ENCODE measurements around the gene SH3BP5. TPM values are rescaled to one million over a fixed set of nuclear protein-coding genes. Genes with fewer than 3 reads are reported as not detected.

The SH3BP5 gene
- total RNA-seq, 2 experiments from 2014 or later: 33.6 to 37.5 TPM

DNA sequence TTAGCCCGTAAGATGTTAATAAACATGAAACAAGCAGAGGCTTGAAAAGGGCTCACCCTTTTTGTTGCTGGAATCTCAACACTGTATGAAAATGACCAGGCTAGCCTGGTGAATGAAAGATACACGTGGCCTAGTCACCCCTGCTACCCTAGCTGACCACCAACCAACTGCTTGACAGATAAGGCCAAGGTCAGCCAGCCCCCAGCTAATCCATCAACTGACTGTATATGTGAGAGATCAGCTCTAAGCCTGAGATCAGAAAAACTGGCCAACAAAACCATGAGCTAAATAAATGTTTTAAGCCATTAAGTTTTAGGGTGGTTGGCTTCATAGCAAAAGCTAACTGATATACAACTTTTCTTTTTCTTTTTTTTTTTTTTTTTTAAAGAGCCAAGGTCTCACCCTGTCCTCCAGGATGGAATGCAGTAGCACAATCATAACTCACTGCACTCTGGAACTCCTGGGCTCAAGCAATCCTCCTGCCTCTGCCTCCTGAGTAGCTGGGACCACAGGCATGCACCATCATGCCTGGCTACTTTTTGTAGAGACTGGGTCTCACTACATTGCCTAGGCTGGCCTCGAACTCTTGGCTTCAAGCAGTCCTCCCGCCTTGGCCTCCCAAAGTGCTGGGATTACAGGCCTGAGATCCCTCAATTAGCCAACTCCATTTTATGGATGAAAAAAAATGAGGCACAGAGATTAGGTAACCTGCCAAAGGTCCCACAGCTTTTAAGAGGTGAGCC, 34.6 kb downstream of the SH3BP5 start:
- Mint-ChIP-seq H3K36me3 (peaks cover 36% of the 10 kb centered on the region), H3K4me1 (ENCODE audit: low read depth) (peaks cover 72% of the 10 kb centered on the region), H3K4me3 (no peak overlapping the region), H3K9me3 (no peaks in the 10 kb centered on the region), H3K27me3 (no peaks in the 10 kb centered on the region), H3K27ac (peak overlapping the region; percentile 74)
- ChIA-PET CTCF (interaction anchor here (0.5 to 3.1 kb wide), 8 partner anchors 12 to 64 kb away, joined by 3 to 13 read pairs (median 6); partner anchors contain the start of gene SH3BP5), POLR2A (interaction anchor here (1.0 to 3.2 kb wide), 7 partner anchors 10 to 64 kb away, joined by 3 to 26 read pairs (median 7); no protein-coding TSS in a partner anchor)
- intact Hi-C loops (cut with micrococcal nuclease): loop anchor here (1.0 to 2.0 kb wide), 3 partner anchors 13 to 64 kb away; no protein-coding TSS in a partner anchor
- no peak for DNase-seq

DNA sequence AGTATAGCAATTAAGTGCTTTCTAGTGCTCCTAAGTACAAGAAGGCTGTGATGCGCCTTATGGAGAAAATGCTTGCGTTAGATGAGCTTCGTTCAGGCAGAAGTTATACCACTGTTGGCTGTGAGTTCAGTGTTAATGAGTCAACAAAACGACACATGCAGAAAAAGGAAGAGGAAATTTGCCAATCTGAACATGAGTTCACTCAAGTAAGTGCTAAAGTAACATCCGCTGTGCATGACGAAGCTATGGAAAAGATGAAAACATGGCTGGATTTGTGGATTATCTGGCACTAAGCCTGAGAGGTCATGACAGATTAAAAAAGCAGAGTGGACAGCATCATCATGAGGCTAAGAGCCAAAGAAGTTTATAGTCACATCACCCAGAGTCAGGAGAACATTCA, 36.9 kb downstream of the SH3BP5 start:
- ChIA-PET CTCF (interaction anchor here (0.8 to 6.1 kb wide), 7 partner anchors 15 to 66 kb away, joined by 3 to 27 read pairs (median 4); partner anchors contain the start of gene SH3BP5), POLR2A (interaction anchor here (0.8 to 1.9 kb wide), 3 partner anchors 16 to 66 kb away, joined by 4 to 6 read pairs (median 4); no protein-coding TSS in a partner anchor)
- DNase-seq: no peak
- Mint-ChIP-seq H3K27me3 (no peaks in the 10 kb centered on the region), H3K27ac (peak overlapping the region; percentile 5), H3K36me3 (peaks cover 25% of the 10 kb centered on the region), H3K4me1 (ENCODE audit: low read depth) (peaks cover 79% of the 10 kb centered on the region), H3K9me3 (no peaks in the 10 kb centered on the region), H3K4me3 (no peak overlapping the region)
- intact Hi-C loops (cut with micrococcal nuclease): no loop called here

DNA sequence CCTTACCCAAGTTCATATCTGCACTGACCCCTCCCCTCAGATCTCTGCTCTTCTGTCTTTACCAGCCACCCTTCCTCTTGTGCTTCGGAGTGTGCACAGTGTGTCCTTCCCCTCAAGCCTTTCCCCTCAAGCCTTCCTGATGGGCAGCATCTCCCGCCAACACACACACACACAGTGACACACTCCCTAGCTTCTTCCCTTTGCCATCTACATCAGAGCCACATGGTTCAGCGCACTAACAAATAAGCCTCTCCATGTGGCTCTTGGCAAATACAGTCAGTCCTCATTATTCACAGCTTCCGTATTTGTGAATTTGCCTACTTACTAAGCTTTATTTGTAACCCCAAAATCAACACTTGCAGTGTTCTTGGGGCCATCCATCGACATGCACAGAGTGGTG, 37.5 kb downstream of the SH3BP5 start:
- CTCF ChIA-PET: interaction anchor here (0.9 to 6.1 kb wide), 7 partner anchors 14 to 66 kb away, joined by 3 to 27 read pairs (median 3); no protein-coding TSS in a partner anchor
- peaks cover 76% of the 10 kb centered on the region for H3K4me1 Mint-ChIP-seq (ENCODE audit: low read depth)
- H3K36me3 Mint-ChIP-seq: peaks cover 20% of the 10 kb centered on the region
- intact Hi-C loops (cut with micrococcal nuclease): no loop called here
- POLR2A ChIA-PET: interaction anchor here (0.8 to 1.9 kb wide), 3 partner anchors 16 to 67 kb away, joined by 4 to 6 read pairs (median 4); no protein-coding TSS in a partner anchor
- H3K27ac Mint-ChIP-seq: peak overlapping the region; percentile 10
- no peaks in the 10 kb centered on the region for H3K9me3 Mint-ChIP-seq
- no peaks in the 10 kb centered on the region for H3K27me3 Mint-ChIP-seq
- no peak overlapping the region for H3K4me3 Mint-ChIP-seq
- no peak for DNase-seq

DNA sequence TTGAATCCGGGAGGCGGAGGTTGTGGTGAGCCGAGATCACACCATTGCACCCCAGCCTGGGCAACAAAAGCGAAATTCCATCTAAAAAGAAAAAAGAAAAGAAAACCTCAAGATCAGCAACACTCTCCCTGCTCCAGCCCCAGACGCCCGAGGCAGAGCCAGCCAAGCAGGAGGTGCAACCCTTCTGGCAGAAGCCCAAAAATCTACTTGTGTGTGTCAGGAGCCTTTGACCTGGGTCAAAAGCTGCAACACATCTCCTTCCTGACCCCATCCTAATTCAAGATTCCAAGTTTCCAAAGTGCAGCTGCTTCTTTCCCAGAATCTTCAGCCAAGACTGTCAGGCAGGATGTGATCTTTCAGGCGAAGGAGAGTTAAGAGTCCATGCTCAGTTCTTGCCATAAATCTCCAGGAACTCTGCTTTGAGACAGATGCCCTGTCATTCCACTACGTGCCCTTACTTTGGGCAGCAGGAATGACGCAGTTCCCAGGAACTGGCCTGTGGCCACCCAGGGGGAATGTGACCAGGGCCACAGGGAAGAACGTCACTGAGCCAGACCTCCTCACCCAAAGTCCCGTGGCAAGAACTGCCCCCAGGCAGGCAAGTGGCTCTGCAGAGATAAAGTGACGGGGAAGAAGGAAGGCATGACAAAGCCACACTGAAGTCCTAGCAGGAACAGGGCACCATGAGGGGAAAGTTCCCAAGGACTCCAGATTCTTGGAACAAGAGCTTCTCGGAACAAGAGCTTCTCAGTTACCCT, 39.4 kb downstream of the SH3BP5 start:
- POLR2A ChIA-PET: interaction anchor here (1.1 to 2.5 kb wide), 3 partner anchors 18 to 69 kb away, joined by 3 to 15 read pairs (median 9); no protein-coding TSS in a partner anchor
- Mint-ChIP-seq H3K36me3 (peaks cover 19% of the 10 kb centered on the region), H3K27ac (peak overlapping the region; percentile 87)

DNA sequence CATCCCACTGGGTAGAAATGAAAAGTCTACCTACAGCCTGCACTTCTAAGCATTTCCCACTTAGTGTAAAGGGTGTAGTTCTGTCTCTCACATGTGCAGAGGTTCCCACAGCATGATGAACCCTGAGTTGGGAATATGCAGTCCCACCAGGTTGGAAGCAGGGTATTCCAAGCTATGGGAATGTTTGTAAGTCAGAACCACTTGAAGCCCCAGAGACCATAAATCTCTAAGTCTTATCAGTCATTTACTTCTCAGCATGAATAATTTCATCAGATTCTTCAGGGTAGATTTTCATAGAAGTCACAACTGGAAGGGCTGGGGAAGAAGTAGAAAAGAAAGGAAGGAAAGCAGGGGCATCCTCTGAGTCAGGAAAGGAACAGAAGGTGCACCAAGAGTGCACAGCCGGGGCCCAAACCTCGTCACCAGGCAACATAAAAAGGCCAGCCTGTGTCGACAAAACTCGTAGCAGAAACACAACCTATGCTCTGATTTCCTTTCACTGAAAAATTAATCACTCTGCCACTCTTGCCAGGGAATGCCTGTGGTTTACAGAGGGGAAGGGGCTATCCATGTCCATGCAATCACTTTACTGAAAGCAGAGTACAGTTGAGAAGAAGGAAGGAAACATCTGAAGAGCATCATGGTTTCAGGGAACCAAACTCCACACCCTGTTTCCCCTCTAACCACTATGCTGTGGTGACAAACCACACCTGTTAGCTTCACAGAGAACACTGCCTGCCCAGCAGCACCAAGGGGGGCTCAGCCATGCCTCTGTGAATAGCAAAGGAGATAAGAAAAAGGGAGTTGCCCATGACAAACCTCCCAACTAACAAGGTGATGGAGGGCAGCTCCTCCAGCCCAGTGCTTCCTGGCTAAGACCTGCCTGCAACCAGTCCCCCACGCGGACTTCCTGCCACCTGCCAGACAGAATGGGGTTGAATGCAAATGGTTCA, 40.5 kb downstream of the SH3BP5 start:
- peaks cover 15% of the 10 kb centered on the region for H3K36me3 Mint-ChIP-seq
- intact Hi-C loops (cut with micrococcal nuclease): loop anchor here (1.0 kb wide), 5 partner anchors 8 to 86 kb away; no protein-coding TSS in a partner anchor
- ChIA-PET CTCF (interaction anchor here (0.6 to 6.1 kb wide), 11 partner anchors 9 to 115 kb away, joined by 3 to 27 read pairs (median 3); partner anchors contain the start of gene SH3BP5), POLR2A (interaction anchor here (2.1 to 2.5 kb wide), 2 partner anchors 19 to 70 kb away, joined by 9 to 15 read pairs; no protein-coding TSS in a partner anchor)
- no peaks in the 10 kb centered on the region for H3K9me3 Mint-ChIP-seq
- H3K4me3 Mint-ChIP-seq: peak overlapping the region; percentile 42
- peak; percentile 83 for DNase-seq
- H3K27me3 Mint-ChIP-seq: no peaks in the 10 kb centered on the region
- H3K4me1 Mint-ChIP-seq (ENCODE audit: low read depth): peaks cover 77% of the 10 kb centered on the region
- peak overlapping the region; percentile 87 for H3K27ac Mint-ChIP-seq

More for the DNA sequence above, 39.4 kb downstream of the SH3BP5 start:
- Mint-ChIP-seq H3K4me1 (ENCODE audit: low read depth) (peaks cover 76% of the 10 kb centered on the region), H3K4me3 (no peak overlapping the region), H3K9me3 (no peaks in the 10 kb centered on the region), H3K27me3 (no peaks in the 10 kb centered on the region)
- no peak for DNase-seq
- intact Hi-C loops (cut with micrococcal nuclease): loop anchor here (1.0 kb wide), 5 partner anchors 7 to 85 kb away; no protein-coding TSS in a partner anchor
- CTCF ChIA-PET: interaction anchor here (0.6 to 6.1 kb wide), 5 partner anchors 8 to 40 kb away, joined by 3 to 27 read pairs (median 7); partner anchors contain the start of gene SH3BP5

DNA sequence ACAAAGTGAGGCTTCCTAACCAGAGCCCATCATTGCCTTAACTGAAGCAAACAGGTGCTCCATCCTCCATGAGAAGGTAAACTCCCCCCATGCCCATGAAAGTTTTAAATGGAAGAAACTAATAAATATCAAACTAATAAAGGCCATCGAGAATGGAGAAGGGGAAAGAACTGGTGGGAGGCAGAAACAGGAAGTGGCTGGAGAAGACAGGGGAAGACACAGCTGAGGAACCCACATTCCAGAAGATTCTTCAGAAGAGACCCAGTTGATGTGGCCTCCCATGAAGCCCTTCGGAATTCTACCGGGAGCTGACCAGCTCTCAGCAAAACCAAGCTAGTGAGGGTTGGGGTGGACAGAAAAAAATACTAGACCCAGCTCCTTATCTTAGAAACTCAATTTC, 41.6 kb downstream of the SH3BP5 start:
- Mint-ChIP-seq H3K4me1 (ENCODE audit: low read depth) (peaks cover 80% of the 10 kb centered on the region), H3K27me3 (no peaks in the 10 kb centered on the region), H3K9me3 (no peaks in the 10 kb centered on the region), H3K27ac (peak overlapping the region; percentile 71), H3K36me3 (peaks cover 14% of the 10 kb centered on the region), H3K4me3 (no peak overlapping the region)
- intact Hi-C loops (cut with micrococcal nuclease): no loop called here
- no peak for DNase-seq
- ChIA-PET POLR2A (interaction anchor here (1.5 to 2.5 kb wide), 4 partner anchors 15 to 71 kb away, joined by 6 to 15 read pairs (median 8); no protein-coding TSS in a partner anchor), CTCF (interaction anchor here (1.0 to 6.1 kb wide), 8 partner anchors 11 to 116 kb away, joined by 3 to 27 read pairs (median 3); no protein-coding TSS in a partner anchor)

DNA sequence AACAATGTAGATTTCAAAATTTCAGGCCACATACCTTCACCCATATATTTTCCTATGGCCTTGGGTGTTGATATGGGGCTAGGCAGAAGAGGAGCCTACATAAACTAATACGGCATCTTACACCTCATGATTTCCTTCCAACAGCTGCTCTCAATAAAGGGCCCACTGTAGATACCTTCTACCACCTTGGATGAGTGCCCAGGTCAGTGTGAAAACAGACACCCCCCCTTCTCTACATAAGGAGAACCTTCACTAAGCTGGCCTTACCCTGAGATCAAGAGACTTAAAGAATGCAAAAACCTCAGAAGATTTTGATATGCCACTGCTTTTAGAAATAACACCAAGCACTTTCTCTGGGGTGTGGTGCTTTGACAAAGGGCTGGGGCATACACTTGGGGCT, 42.7 kb downstream of the SH3BP5 start:
- no peaks in the 10 kb centered on the region for H3K27me3 Mint-ChIP-seq

DNA sequence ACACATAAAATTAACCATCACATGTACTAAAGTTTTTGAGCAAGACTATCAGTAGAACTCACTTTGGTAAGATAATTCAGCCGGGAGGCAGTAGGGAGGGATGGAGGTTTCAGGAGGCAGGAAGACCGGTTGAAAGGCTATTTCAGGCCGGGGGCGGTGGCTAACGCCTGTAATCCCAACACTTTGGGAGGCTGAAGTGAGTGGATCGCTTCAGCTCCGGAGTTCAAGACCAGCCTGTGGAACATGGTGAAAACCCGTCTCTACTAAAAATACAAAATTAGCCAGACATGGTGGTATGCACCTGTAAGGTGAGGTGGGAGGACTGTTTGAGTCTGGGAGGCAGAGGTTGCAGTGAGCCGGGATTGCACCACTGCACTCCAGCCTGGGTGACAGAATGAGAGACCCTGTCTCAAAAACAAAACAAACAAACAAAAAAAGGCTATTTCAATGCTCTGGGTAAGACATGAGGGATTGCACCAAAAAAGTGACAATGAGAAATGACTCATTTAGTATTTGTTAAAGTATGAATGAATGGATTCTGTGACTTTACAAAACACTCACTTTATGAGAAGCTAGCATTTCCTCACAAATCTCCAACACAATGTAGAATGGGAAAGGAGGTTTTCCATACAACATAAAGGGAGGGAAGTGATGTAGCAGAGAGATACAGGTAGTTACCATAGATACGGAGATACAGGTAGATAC, 43.9 kb downstream of the SH3BP5 start:
- Mint-ChIP-seq H3K4me3 (no peak overlapping the region), H3K9me3 (no peaks in the 10 kb centered on the region), H3K4me1 (ENCODE audit: low read depth) (peaks cover 87% of the 10 kb centered on the region), H3K36me3 (peaks cover 16% of the 10 kb centered on the region), H3K27me3 (no peaks in the 10 kb centered on the region), H3K27ac (peak overlapping the region; percentile 19)
- ChIA-PET CTCF (interaction anchor here (1.1 to 3.2 kb wide), 4 partner anchors 19 to 79 kb away, joined by 3 to 11 read pairs (median 4); no protein-coding TSS in a partner anchor), POLR2A (interaction anchor here (0.9 to 1.6 kb wide), 5 partner anchors 13 to 44 kb away, joined by 3 to 7 read pairs (median 5); partner anchors contain the start of gene SH3BP5)
- intact Hi-C loops (cut with micrococcal nuclease): no loop called here
- no peak for DNase-seq

More for the DNA sequence above, 42.7 kb downstream of the SH3BP5 start:
- H3K4me1 Mint-ChIP-seq (ENCODE audit: low read depth): peaks cover 81% of the 10 kb centered on the region
- H3K36me3 Mint-ChIP-seq: peaks cover 16% of the 10 kb centered on the region
- no peak overlapping the region for H3K4me3 Mint-ChIP-seq
- intact Hi-C loops (cut with micrococcal nuclease): no loop called here
- no peak for DNase-seq
- ChIA-PET CTCF (interaction anchor here (0.9 to 3.2 kb wide), 5 partner anchors 15 to 72 kb away, joined by 3 to 11 read pairs (median 4); no protein-coding TSS in a partner anchor), POLR2A (interaction anchor here (1.0 to 1.6 kb wide), 5 partner anchors 14 to 72 kb away, joined by 3 to 7 read pairs (median 6); no protein-coding TSS in a partner anchor)
- H3K27ac Mint-ChIP-seq: peak overlapping the region; percentile 40
- H3K9me3 Mint-ChIP-seq: no peaks in the 10 kb centered on the region

DNA sequence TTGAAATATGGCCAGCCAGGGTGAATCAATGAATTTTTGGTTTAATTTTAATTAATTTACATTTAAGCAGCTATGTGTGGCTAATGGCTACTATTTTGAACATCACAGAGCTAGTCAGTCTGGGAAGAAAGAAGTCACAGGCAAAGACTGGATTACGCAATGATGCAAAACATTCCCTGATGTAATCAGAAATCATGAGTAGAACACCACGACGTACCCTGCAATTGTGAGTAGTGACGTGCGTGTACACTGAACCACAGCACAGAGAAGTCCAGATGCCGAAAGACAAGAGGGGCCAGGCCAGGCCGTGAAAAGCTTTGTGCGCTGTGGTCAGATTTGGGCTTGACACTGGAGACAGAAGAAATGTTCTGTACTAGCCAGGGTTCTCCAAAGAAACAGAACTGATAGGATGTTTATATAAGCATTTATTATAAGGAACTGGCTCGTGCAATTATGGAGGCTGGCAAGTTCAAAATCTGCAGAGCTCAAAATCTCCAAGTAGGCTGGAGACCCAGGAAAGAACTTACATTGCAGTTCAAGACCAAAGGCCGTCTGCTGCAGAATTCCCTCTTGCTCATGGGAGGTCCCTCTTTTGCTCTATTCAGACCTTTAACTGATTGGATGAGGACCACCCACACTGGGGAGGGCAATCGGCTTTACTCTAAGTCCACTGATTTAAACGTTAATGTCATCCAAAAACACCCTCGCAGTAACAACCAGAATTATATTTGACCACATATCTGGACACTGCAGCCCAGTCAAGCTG, 44.6 kb downstream of the SH3BP5 start:
- no peaks in the 10 kb centered on the region for H3K27me3 Mint-ChIP-seq
- peaks cover 88% of the 10 kb centered on the region for H3K4me1 Mint-ChIP-seq (ENCODE audit: low read depth)
- POLR2A ChIA-PET: interaction anchor here (1.4 to 1.6 kb wide), 2 partner anchors 12 to 45 kb away, joined by 5 to 7 read pairs; partner anchors contain the start of gene SH3BP5

More for the DNA sequence above, 44.6 kb downstream of the SH3BP5 start:
- Mint-ChIP-seq H3K4me3 (no peak overlapping the region), H3K27ac (no peak overlapping the region), H3K9me3 (no peaks in the 10 kb centered on the region), H3K36me3 (peaks cover 16% of the 10 kb centered on the region)
- no peak for DNase-seq
- CTCF ChIA-PET: interaction anchor here (1.2 to 3.2 kb wide), 3 partner anchors 9 to 79 kb away, joined by 3 to 11 read pairs (median 3); no protein-coding TSS in a partner anchor
- intact Hi-C loops (cut with micrococcal nuclease): no loop called here

Measured in activated CD4-positive, alpha-beta memory T cell treated with anti-CD3 and anti-CD28 coated beads for 36 hours (primary cell).